Ishikawa (cell line): ENCODE results near the gene DCTPP1.

Experiments used
- CEBPB ChIP-seq: IDR thresholded peaks from 2 replicates; pipeline ENCODE4 v1.6.1; 2012
- CREB1 ChIP-seq: IDR thresholded peaks from 2 replicates; pipeline ENCODE4 v1.6.1; 2012; ENCODE audit warnings: low read depth
- EGR1 ChIP-seq: IDR thresholded peaks from 2 replicates; pipeline ENCODE4 v1.6.1; 2012
- EP300 ChIP-seq: IDR thresholded peaks from 2 replicates; pipeline ENCODE4 v1.6.1; 2012; ENCODE audit warnings: borderline replicate concordance
- FOXM1 ChIP-seq: IDR thresholded peaks from 2 replicates; pipeline ENCODE4 v1.6.1; 2012; ENCODE audit warnings: low read depth, borderline replicate concordance
- MAX ChIP-seq: IDR thresholded peaks from 2 replicates; pipeline ENCODE4 v1.6.1; 2012
- NFIC ChIP-seq: IDR thresholded peaks from 2 replicates; pipeline ENCODE4 v1.6.1; 2012
- RAD21 ChIP-seq: IDR thresholded peaks from 2 replicates; pipeline ENCODE4 v1.6.1; 2012; ENCODE audit warnings: low read depth
- REST ChIP-seq: IDR thresholded peaks from 2 replicates; pipeline ENCODE4 v1.6.1; 2012; ENCODE audit warnings: low read depth, mild to moderate bottlenecking
- TAF1 ChIP-seq: IDR thresholded peaks from 2 replicates; pipeline ENCODE4 v1.6.1; 2012; ENCODE audit warnings: low read depth, mild to moderate bottlenecking
- TCF12 ChIP-seq: IDR thresholded peaks from 2 replicates; pipeline ENCODE4 v1.6.1; 2012; ENCODE audit warnings: low read depth
- TEAD4 ChIP-seq: IDR thresholded peaks from 2 replicates; pipeline ENCODE4 v1.6.1; 2012
- USF1 ChIP-seq: IDR thresholded peaks from 2 replicates; pipeline ENCODE4 v1.6.1; 2012
- YY1 ChIP-seq: IDR thresholded peaks from 2 replicates; pipeline ENCODE4 v1.6.1; 2012; ENCODE audit warnings: low read depth
- ZBTB7A ChIP-seq: IDR thresholded peaks from 2 replicates; pipeline ENCODE4 v1.6.1; 2012; ENCODE audit warnings: low read depth

Gene DCTPP1

GRCh38 chr16:30474074-30474452 is 44.2 kb upstream of the DCTPP1 start:
- no peak for TF ChIP-seq YY1
- no peak for TF ChIP-seq RAD21
- TF ChIP-seq MAX = no peak
- no peak for TF ChIP-seq REST
- TF ChIP-seq FOXM1 = no peak
- no peak for TF ChIP-seq TCF12

GRCh38 chr16:30473231-30474073 is 43.6 kb upstream of the DCTPP1 start:
- no peak for TF ChIP-seq TEAD4
- TF ChIP-seq TCF12 = no peak

GRCh38 chr16:30472328-30472942 is 42.6 kb upstream of the DCTPP1 start, which contains the start of gene ITGAL:
ITGAL (plus strand) TSS chr16:30472742; CDS start chr16:30472838, 96 bp downstream.
- TF ChIP-seq FOXM1 (no peak), TEAD4 (no peak), REST (no peak), CEBPB (no peak), EP300 (no peak), TAF1 (no peak), YY1 (no peak), MAX (no peak)

GRCh38 chr16:30470632-30470995 is 40.8 kb upstream of the DCTPP1 start:
- no peak for TF ChIP-seq CEBPB
- TF ChIP-seq EP300 = no peak
- TF ChIP-seq NFIC = no peak

GRCh38 chr16:30470170-30470512 is 40.3 kb upstream of the DCTPP1 start:
- TF ChIP-seq NFIC = no peak
- no peak for TF ChIP-seq ZBTB7A
- TF ChIP-seq TAF1 = no peak
- TF ChIP-seq TCF12 = no peak
- TF ChIP-seq YY1 = no peak
- no peak for TF ChIP-seq EP300
- TF ChIP-seq FOXM1 = no peak
- no peak for TF ChIP-seq USF1
- TF ChIP-seq REST = no peak
- TF ChIP-seq CEBPB = no peak
- no peak for TF ChIP-seq RAD21
- no peak for TF ChIP-seq CREB1
- TF ChIP-seq MAX = no peak
- TF ChIP-seq TEAD4 = no peak
- TF ChIP-seq EGR1 = no peak

- TF ChIP-seq RAD21 (no peak), REST (no peak), FOXM1 (no peak), USF1 (no peak), TEAD4 (no peak), EP300 (no peak), YY1 (no peak), ZBTB7A (no peak)
Observed at GRCh38 chr16:30464078-30464477, 34.2 kb upstream of the DCTPP1 start.
